ENCODE results near the gene TRIM26.
A peak's percentile ranks its signal among the peaks of the same experiment; 100 is the strongest.
"Not testable (repeated sequence)": the region's sequence is repeated elsewhere in the genome, so short reads cannot be mapped to it uniquely, and the experiment has no call there.

Gene TRIM26

GRCh38 chr6:30169658-30170614, 43.3 kb downstream of the TRIM26 start:
- peak; percentile 55 for DNase-seq

GRCh38 chr6:30168741-30169140, 44.5 kb downstream of the TRIM26 start:
- DNase-seq: no peak

GRCh38 chr6:30167101-30167500, 46.1 kb downstream of the TRIM26 start:
- peak; percentile 26 for DNase-seq

GRCh38 chr6:30165238-30165637, 48.0 kb downstream of the TRIM26 start:
- DNase-seq: not testable (repeated sequence)

- no peak for DNase-seq
Measured at GRCh38 chr6:30164714-30165113, 48.5 kb downstream of the TRIM26 start.

DNA sequence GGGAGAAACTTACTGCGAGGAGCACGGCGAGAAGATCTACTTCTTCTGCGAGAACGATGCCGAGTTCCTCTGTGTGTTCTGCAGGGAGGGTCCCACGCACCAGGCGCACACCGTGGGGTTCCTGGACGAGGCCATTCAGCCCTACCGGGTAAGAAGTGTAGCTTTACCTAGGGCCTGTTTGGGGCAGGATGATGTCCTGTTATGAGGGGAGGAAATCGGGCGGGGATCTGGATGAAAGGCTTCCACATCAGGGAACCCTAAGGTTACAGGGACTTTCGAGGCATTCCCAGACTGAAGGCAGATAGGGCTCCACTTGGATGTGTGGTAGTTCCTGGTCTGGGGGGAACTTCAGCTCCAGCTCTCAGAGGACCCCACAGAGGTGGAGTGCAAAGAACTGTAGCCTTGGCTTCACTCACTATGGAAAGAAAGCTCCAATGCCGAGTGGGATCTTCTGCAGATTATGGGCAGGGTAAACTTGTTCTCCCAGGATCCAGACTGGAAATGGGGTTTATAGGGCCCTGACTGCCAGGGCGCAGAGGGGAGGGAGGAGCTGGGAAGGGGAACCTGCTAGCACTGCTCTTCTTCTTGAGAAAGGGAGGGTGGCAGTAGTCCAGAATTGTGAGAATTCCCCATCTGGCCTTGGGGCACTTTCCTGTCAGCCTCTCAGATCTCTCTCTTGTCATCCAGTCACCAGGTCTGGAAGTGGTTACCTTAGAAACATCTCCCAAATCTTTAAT, 49.1 kb downstream of the TRIM26 start:
- DNase-seq: no peak

GRCh38 chr6:30163090-30163917, 49.9 kb downstream of the TRIM26 start, which contains the start of gene TRIM15:
Gene TRIM15, plus strand, starts transcription at chr6:30163546. Its CDS starts 139 bp downstream, at chr6:30163685.
- DNase-seq: peak; percentile 36

DNA sequence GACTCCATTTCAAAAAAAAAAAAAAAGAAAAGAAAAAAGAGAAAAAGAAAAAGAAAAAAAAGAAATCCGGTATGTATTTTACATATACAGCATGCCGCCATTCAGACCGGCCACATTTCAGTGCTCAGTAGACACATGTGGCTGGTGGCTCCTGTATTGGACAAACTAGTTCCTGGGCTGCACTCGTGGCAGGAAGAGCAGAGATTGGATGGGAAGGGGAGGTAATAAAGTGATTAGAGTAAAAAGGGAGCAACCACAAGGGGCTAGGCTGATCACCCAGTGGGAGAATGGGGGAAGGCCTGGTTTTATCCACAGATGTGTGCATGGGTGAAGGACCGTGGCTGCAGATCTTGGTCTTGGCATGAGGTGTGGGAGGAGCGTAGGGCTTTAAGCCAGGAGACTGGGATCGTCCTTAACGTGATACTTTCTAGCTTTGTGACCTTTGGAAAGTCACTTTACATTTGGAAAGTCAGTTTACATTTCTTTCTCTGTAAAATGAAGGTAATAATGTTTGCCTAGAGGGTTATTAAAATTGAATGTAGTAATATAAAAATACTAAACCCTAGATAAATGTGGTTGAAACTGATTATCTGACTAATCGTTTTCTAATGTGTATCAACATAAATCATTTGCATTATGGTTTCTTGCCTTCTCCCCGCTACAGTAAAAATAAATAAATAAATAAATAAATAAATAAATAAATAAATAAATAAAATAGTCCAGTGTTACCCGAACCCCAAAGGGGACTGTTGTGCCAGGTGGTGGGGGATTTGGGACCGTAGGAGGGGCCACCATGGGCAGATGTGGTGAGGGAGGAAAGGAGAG, 50.7 kb downstream of the TRIM26 start:
- no peak for DNase-seq

GRCh38 chr6:30160785-30161531, 52.2 kb downstream of the TRIM26 start, which contains the start of gene TRIM10:
Gene TRIM10, minus strand, starts transcription at chr6:30161211. Its CDS starts 353 bp downstream, at chr6:30160858.
- no peak for DNase-seq

DNA sequence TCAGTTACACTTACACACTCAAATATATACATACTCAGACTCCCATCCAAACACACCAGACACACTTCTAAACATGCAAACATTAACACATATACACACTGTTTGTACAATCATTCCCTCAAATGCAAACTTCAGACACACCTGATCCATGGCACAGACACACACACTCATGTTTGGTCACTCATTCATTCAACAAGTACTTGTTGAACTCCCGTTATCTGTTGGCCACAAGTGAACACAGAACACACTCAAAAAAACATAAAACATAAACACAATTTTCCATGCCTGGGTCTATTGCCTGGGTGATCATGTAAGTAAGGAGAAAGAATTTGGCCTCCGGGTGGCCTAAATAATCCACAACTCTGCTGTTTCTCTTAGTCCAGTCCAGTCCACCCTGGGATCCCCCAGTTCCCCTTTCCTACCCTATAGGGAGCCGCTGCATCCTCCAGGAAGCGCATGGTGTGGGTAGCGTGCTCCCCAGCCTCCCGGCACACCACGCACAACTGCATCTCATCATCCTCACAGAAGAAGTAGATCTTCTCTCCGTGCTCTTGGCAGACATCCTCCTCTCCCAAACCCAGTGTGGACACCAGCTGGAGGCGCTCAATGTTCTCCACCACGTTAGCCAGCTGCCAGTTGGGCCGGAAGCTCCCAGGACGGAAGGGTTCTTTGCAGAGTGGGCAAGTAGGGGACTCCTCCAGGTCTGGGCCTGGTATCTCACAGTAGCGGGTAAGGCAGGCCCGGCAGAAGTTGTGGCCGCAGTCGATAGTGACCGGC, 53.0 kb downstream of the TRIM26 start:
- DNase-seq: no peak

DNA sequence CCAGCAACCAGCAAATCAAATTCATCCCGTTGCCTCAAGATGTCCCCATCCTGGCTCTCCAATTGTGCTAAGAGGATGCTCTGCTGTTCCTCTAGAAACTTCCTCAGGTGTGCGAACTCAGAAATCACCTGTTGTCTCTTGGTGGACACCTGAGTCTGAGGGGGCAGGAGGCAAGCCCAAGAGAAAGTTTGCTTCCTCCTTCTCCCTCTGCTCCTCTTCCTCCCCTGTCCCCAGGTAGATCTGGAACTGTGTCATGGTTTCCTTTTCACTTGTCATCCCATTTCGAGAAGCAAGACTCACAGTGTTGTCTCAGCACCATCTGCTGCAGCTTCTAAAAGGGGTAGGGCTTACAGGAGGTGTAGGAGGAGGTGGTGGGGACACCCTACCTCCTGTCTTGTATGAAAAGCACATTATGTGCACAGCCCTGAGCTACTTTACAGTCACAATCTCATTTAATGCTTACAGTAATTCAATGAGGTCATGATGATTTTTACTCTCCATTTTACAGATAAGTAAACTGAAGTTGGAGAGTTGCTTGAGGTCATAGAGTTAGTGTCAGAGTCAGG, 54.6 kb downstream of the TRIM26 start:
- no peak for DNase-seq

- DNase-seq: no peak
Measured at GRCh38 chr6:30157999-30158398, 55.2 kb downstream of the TRIM26 start.

DNA sequence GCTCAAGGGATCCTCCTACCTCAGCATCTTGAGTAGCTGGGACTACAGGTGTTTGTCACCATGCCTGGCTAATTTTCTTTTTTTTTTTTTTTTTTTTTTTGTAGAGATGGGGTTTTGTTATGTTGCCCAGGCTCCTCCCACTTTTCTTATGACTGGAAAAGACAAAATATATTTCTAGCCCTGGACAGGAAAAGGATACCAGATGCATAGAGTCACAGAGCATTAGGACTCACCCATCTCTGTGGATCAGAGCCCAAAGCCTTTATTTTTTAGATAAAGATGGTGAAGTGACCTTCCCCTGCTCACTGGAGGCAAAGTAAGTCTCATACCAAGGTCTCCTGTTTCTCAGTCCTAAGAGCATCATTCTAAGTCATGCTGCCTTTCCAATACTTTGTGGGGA, 55.6 kb downstream of the TRIM26 start:
- DNase-seq: no peak

DNA sequence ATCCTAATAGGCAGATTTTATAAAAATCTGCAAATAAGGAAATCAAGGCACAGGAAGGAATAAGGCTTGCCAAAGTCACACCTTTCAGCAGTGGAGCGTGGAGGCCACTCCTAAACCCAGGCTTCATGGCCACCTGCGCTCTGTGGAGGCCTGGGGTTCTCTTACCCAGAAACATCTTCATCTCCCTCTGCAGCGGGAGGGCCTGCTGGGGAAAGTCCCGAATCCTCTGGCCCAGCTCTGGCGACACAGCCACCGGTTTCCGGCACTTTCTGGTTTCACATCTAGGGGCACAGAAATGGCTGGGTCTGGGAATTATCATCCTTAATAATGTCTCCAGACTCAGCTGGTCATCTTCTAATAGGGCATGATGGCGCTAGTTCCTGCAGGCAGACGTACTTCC, 56.4 kb downstream of the TRIM26 start:
- no peak for DNase-seq

DNA sequence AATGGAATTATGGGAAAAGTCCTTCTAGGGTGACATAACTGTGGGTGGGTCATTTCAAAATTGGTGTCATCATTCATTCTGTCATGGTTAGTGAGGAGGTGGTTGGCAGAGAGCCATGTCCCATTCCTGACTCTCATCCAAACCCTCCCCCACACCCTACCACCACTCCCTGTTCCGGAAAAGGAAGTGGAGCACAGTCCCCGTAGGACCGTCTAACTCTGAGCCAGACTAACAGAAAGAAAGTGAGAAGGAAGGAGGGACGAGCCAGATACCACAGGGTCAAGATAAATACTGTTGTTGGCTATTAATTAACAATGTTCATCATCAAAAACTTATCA, 57.0 kb downstream of the TRIM26 start:
- no peak for DNase-seq

- DNase-seq: no peak
Measured at GRCh38 chr6:30155520-30156261, 57.5 kb downstream of the TRIM26 start.

DNA sequence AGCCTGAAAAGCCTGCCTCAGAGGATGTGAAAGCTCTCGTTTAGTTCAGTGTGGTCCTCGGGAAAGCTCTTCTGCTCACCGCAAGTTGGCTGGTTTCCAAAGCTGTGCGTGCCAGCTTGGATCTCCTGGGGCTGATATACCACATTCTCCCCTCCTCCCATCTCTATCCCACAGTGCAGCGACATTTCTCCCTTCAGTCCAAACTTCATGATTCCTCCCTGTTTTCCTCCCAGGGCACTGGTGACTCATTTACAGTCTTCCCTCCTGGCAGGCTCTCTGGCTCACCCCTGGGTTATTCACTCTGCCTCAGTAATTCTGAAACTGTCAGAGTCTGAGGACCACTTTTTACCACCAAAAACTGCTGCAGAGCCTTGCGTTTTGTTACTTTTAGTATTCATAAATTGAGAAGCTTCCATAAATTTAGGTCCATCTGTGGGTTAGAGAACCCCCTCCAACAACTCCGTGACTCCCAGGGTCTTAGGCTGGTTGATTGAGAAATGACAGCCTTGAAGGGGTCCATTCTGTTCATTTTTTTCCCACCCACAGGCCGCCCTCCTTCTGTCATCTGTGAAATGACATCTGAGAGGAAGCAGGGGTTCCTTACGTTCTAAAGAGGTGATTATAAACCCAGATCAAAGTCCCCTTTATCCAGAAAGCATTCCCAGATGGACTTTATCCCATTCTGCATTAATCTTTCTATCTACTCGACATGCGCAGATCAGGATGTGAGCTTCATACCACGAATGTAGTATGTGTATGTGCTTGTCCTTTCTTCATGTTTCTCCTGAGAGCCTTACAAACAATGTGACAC, 58.3 kb downstream of the TRIM26 start:
- DNase-seq: no peak

DNA sequence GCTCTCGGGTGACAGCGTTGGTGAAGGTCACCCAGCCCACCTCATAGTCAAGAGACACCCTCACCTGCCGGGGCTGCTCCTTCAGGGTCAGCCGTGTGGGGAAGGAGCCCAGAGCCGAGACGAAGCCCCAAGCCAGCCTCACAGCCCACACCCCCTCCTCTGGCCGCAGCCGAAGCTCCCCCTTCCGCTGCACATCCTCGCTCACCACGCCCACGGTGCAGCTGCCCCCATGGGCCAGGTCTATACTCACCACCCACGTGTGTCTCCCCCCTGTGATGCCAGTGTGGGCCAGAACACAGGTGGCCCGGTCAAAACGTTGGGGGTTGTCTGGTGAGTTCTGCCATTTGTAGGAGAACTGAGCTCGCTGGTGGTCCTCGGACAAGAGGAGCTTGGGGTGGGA, 59.1 kb downstream of the TRIM26 start:
- no peak for DNase-seq
